ENCODE data around the gene RALGAPB. TPM values are rescaled to one million over a fixed set of nuclear protein-coding genes. Genes with fewer than 3 reads are reported as not detected.

Gene RALGAPB
- total and polyA plus RNA-seq, 2 of the 13 experiments (the other 11 are each of a cell fraction or from before 2014, with no cell fraction given): 17.6 to 30.6 TPM

- no peak for TF ChIP-seq HMGXB4 (CRISPR knock-in tag; IDR thresholded peaks at IDR 0.05; ENCODE audit: borderline replicate concordance in 1 of 2, low read depth in 1 of 2)
- TF ChIP-seq RNF2 (conservative IDR thresholded peaks at IDR 0.05; ENCODE audit: low read depth): no peak
- TF ChIP-seq THAP9 (CRISPR knock-in tag; IDR thresholded peaks at IDR 0.05; ENCODE audit: borderline replicate concordance): no peak
- TF ChIP-seq, protein P1, sequence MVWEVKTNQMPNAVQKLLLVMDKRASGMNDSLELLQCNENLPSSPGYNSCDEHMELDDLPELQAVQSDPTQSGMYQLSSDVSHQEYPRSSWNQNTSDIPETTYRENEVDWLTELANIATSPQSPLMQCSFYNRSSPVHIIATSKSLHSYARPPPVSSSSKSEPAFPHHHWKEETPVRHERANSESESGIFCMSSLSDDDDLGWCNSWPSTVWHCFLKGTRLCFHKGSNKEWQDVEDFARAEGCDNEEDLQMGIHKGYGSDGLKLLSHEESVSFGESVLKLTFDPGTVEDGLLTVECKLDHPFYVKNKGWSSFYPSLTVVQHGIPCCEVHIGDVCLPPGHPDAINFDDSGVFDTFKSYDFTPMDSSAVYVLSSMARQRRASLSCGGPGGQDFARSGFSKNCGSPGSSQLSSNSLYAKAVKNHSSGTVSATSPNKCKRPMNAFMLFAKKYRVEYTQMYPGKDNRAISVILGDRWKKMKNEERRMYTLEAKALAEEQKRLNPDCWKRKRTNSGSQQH (CRISPR knock-in tag; IDR thresholded peaks at IDR 0.05; ENCODE audit: low read depth): no peak
- TF ChIP-seq ZNF263 (CRISPR knock-in tag; IDR thresholded peaks at IDR 0.05): no peak
- TF ChIP-seq HNRNPH1 (optimal IDR thresholded peaks at IDR 0.05; ENCODE audit: low read depth, low read length): no peak
- no peak for TF ChIP-seq NR2F1 (CRISPR knock-in tag; IDR thresholded peaks at IDR 0.05)
- TF ChIP-seq ZNF775 (CRISPR knock-in tag; IDR thresholded peaks at IDR 0.05; ENCODE audit: borderline replicate concordance): no peak
- TF ChIP-seq MEIS1 (CRISPR knock-in tag; IDR thresholded peaks at IDR 0.05; ENCODE audit: borderline replicate concordance): no peak
- no peak for TF ChIP-seq NFYB (CRISPR knock-in tag; IDR thresholded peaks at IDR 0.05)
- no peak for TF ChIP-seq TAF15 (IDR thresholded peaks at IDR 0.05; ENCODE audit: low read depth, low read length, poor library complexity, severe bottlenecking)
- peak; percentile 15; the same call in 1 of the 2 replicates for TF ChIP-seq LCORL (IDR thresholded peaks at IDR 0.05)
- no peak for TF ChIP-seq LCORL (CRISPR knock-in tag; IDR thresholded peaks at IDR 0.05)
- TF ChIP-seq ZNF563 (CRISPR knock-in tag; IDR thresholded peaks at IDR 0.05): no peak
- peak; percentile 48; the same call in 1 of the 2 replicates for TF ChIP-seq ZNF207 (IDR thresholded peaks at IDR 0.05; ENCODE audit: borderline replicate concordance)
- 0 out of 2 replicates have a peak, but pooled peaks have one; percentile 49 for TF ChIP-seq JUNB (CRISPR knock-in tag; IDR thresholded peaks at IDR 0.05; ENCODE audit: borderline replicate concordance)
- TF ChIP-seq, protein P2, sequence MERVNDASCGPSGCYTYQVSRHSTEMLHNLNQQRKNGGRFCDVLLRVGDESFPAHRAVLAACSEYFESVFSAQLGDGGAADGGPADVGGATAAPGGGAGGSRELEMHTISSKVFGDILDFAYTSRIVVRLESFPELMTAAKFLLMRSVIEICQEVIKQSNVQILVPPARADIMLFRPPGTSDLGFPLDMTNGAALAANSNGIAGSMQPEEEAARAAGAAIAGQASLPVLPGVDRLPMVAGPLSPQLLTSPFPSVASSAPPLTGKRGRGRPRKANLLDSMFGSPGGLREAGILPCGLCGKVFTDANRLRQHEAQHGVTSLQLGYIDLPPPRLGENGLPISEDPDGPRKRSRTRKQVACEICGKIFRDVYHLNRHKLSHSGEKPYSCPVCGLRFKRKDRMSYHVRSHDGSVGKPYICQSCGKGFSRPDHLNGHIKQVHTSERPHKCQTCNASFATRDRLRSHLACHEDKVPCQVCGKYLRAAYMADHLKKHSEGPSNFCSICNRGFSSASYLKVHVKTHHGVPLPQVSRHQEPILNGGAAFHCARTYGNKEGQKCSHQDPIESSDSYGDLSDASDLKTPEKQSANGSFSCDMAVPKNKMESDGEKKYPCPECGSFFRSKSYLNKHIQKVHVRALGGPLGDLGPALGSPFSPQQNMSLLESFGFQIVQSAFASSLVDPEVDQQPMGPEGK (CRISPR knock-in tag; IDR thresholded peaks at IDR 0.05): no peak
- TF ChIP-seq HOXA9 (CRISPR knock-in tag; IDR thresholded peaks at IDR 0.05; ENCODE audit: borderline replicate concordance): no peak
- no peak for TF ChIP-seq TEAD2 (CRISPR knock-in tag; IDR thresholded peaks at IDR 0.05)
- no peak for TF ChIP-seq ZNF589 (CRISPR knock-in tag; conservative IDR thresholded peaks at IDR 0.05)
- no peak for TF ChIP-seq GATA4 (IDR thresholded peaks at IDR 0.05; ENCODE audit: borderline replicate concordance, low read depth)
Measured at GRCh38 chr20:38626921-38627659, 154.4 kb downstream of the RALGAPB start (continued).
